Osteoblast (primary cell): ENCODE data around the gene SLC10A1. TPM values are rescaled to one million over a fixed set of nuclear protein-coding genes. Genes with fewer than 3 reads are reported as not detected.
A peak's percentile ranks its signal among the peaks of the same experiment; 100 is the strongest.

Experiments used
- DNase-seq: peaks from one replicate; pipeline ENCODE4 v3.0.0; 2011; ENCODE audit warnings: low spot score, mixed read lengths; ENCODE audit not compliant: insufficient read length; ENCODE audit errors: missing footprints
- H2AFZ ChIP-seq: 2 replicates; pipeline ENCODE4 v1.6.0; 2011; ENCODE audit warnings: mild to moderate bottlenecking, low read length
- H3K27ac ChIP-seq: 2 replicates; pipeline ENCODE4 v1.5.1; 2011; ENCODE audit warnings: mild to moderate bottlenecking, low read depth, low read length, moderate library complexity
- H3K27me3 ChIP-seq: 2 replicates; pipeline ENCODE4 v1.6.0; 2012; ENCODE audit warnings: mild to moderate bottlenecking, control low read depth, inconsistent platforms, low read length, moderate library complexity; ENCODE audit not compliant: insufficient read depth
- H3K36me3 ChIP-seq: 2 replicates; pipeline ENCODE4 v1.5.1; 2011; ENCODE audit warnings: mild to moderate bottlenecking, low read length, control low read depth, moderate library complexity; ENCODE audit not compliant: insufficient read depth
- H3K4me1 ChIP-seq: 2 replicates; pipeline ENCODE4 v1.5.1; 2011; ENCODE audit warnings: mild to moderate bottlenecking, low read length, control low read depth, moderate library complexity; ENCODE audit not compliant: insufficient read depth
- H3K4me2 ChIP-seq: 2 replicates; pipeline ENCODE4 v1.6.0; 2011; ENCODE audit warnings: mild to moderate bottlenecking, low read length; ENCODE audit not compliant: insufficient read depth
- H3K4me3 ChIP-seq: fragments of 200-600 bp; sonication (generic); 3 replicates; pipeline ENCODE4 v1.5.1; 2012; ENCODE audit warnings: mild to moderate bottlenecking, low read length, inconsistent platforms; ENCODE audit not compliant: insufficient read depth
- H3K79me2 ChIP-seq: 2 replicates; pipeline ENCODE4 v1.6.0; 2012; ENCODE audit warnings: mild to moderate bottlenecking, low read length, control low read depth, inconsistent platforms; ENCODE audit not compliant: insufficient read depth
- H3K9me3 ChIP-seq: 2 replicates; pipeline ENCODE4 v1.5.1; 2011; ENCODE audit warnings: low read depth, low read length, control low read depth
- H4K20me1 ChIP-seq: 2 replicates; pipeline ENCODE4 v1.6.0; 2012; ENCODE audit warnings: mild to moderate bottlenecking, low read length, control low read depth; ENCODE audit not compliant: insufficient read depth
- CTCF ChIP-seq: IDR thresholded peaks from 2 replicates; pipeline ENCODE4 v1.5.1; 2011; ENCODE audit warnings: mild to moderate bottlenecking, low read depth, low read length, moderate library complexity; ENCODE audit errors: extremely low read depth
- small RNA-seq: library from RNA; depleted of rRNA; stranded (forward); fragments of <200 nt; gene quantifications from one replicate; pipeline ENCODE3, GENCODE V24; 2012
- total RNA-seq: library from RNA; depleted of rRNA; stranded (reverse); fragments of >200 nt; gene quantifications from 2 replicates; pipeline ENCODE4 v1.2.3, GENCODE V29; 2012

The SLC10A1 gene
- total RNA-seq, 1 donor: not detected

DNA sequence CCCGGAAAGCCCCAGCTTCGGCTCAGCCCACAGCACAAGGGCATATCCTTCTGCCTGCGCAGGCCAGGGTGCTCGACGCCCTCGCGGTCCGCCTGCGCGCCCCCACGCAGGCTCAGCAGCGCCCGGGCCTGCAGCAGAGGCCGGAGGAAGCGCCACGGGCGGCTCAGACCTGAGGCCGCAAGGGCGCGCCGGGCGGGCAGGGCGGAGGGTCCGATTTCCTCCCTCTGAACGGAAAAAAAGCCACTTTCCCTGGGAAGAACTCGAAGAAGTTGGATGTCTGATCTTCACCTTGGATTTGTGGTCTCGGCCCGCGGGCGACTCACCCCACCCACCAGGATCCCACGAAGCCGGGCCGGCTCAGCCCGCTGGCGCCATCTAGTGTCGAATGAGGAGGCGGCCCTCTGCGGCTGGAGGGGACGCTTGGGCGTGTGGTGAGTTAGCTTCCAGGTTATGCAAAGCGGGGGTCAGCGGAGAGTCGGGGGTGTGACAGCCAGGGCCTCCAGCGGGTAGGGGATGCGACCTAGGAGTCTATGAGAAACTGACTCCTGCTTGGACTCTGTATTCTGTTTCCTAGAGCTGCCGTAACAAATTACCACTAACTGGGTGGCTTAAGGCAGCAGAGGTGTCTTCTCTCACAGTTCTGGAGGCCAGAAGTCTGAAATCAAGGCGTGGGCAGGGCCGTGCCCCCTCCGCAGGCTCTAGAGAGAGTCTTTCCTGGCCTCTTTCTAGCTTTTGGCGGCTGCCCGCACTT lies 70.1 kb downstream of the SLC10A1 start:
- Histone ChIP-seq H4K20me1 (no peaks in the 10 kb centered on the region), H3K27ac (peak overlapping the region; percentile 52), H3K4me2 (peak overlapping the region; percentile 85), H2AFZ (peak overlapping the region; percentile 93), H3K79me2 (no peaks in the 10 kb centered on the region), H3K4me3 (peak overlapping the region; percentile 70), H3K36me3 (no peaks in the 10 kb centered on the region), H3K9me3 (no peaks in the 10 kb centered on the region), H3K27me3 (peaks cover 3% of the 10 kb centered on the region), H3K4me1 (no peaks in the 10 kb centered on the region)
- peak; percentile 92 for TF ChIP-seq CTCF
- DNase-seq: peak; percentile 96

Small RNA genes lying within 50 kb of the gene (small RNA-seq; reads per million reads assigned to genes)
- gene RF00614: not detected

Other genes with a start within 250 kb of the SLC10A1 start
- gene CCDC177, start 222.4 kb downstream of the SLC10A1 start, total RNA-seq: not detected in 2 replicates
- gene SUSD6, start 185.6 kb downstream of the SLC10A1 start, total RNA-seq: 17.1 and 17.7 TPM in 2 replicates
- 157 TPM in 2 replicates for gene SRSF5, start 30.1 kb downstream of the SLC10A1 start, total RNA-seq
- gene SMOC1, start 82.2 kb upstream of the SLC10A1 start, total RNA-seq: 25.7 and 34.8 TPM in 2 replicates